Kidney (tissue), 14 donors: Measurements from ENCODE around the gene TUBB4A. TPM values are rescaled to one million over a fixed set of nuclear protein-coding genes. Genes with fewer than 3 reads are reported as not detected.

Experiments
- DNase-seq, 5 donors: peaks; one replicate each; pipeline ENCODE4 v3.0.0-alpha.2; 2013 to 2020
- FAIRE-seq: peaks from 2 replicates; lab custom pipeline; 2012; peaks lifted over from hg19 to GRCh38; lab: Jason Lieb, UNC
- H3K27ac ChIP-seq, 2 donors: one replicate each; pipeline ENCODE4 v1.7.0; 2013; ENCODE audit warnings: low read depth in 2 of 2, low read length in 2 of 2, inconsistent platforms in 1 of 2
- H3K27me3 ChIP-seq: one replicate; pipeline ENCODE4 v1.7.1; 2013; ENCODE audit warnings: low read length, inconsistent platforms; ENCODE audit not compliant: control insufficient read depth, insufficient read depth
- H3K36me3 ChIP-seq, 3 donors: one replicate each; pipeline versions ENCODE4 v1.7.0 to v1.7.1; 2013; ENCODE audit warnings: low read length in 3 of 3, control low read depth in 1 of 3, inconsistent platforms in 1 of 3; ENCODE audit not compliant: insufficient read depth in 3 of 3, control insufficient read depth in 2 of 3
- H3K4me1 ChIP-seq, 3 donors: one replicate each; pipeline versions ENCODE4 v1.7.0 to v1.7.1; 2013; ENCODE audit warnings: low read length in 3 of 3, inconsistent platforms in 1 of 3, low read depth in 1 of 3; ENCODE audit not compliant: control insufficient read depth in 2 of 3, insufficient read depth in 2 of 3
- H3K4me3 ChIP-seq, 3 donors: one replicate each; pipeline versions ENCODE4 v1.7.0 to v1.8.1; 2013; ENCODE audit warnings: low read length in 3 of 3, control low read depth in 1 of 3, inconsistent platforms in 1 of 3
- H3K9ac ChIP-seq, 3 donors: one replicate each; pipeline versions ENCODE4 v1.7.0 to v1.7.1; 2013; ENCODE audit warnings: low read length in 3 of 3, control low read depth in 1 of 3, inconsistent platforms in 1 of 3
- H3K9me3 ChIP-seq, 3 donors: one replicate each; pipeline versions ENCODE4 v1.7.0 to v1.7.1; 2013; ENCODE audit warnings: low read length in 3 of 3, control low read depth in 1 of 3, inconsistent platforms in 1 of 3; ENCODE audit not compliant: control insufficient read depth in 2 of 3, insufficient read depth in 1 of 3
- intact Hi-C: fragments of 100-400 bp; cut with DNase I; formaldehyde crosslinking; loops from one replicate; pipeline ENCODE4 v1.11.1; 2022
- polyA plus RNA-seq: library from polyadenylated mRNA; stranded (reverse); fragments of 350-450 nt; fragmentation: Illumina TruSeq; extraction: RNeasy Lipid Tissue Mini Kit (QIAGEN cat#74804); gene quantifications from one replicate; pipeline ENCODE4 v1.2.3, GENCODE V29; 2014; ENCODE audit warnings: low read depth, low replicate concordance; ENCODE audit not compliant: insufficient read depth
- total RNA-seq: library from RNA; stranded (reverse); fragmentation: NEBNext Ultra II Directional; extraction: Animal tissue kit (Norgen Biotek cat#: 25700); gene quantifications from one replicate; pipeline ENCODE4 v1.2.1, GENCODE V29; 2021
- TF ChIP-seq, protein P1 (sequence below): IDR thresholded peaks from 3 replicates; pipeline ENCODE4 v1.5.1; 2012; ENCODE audit warnings: mild to moderate bottlenecking, moderate library complexity, borderline replicate concordance; ENCODE audit not compliant: insufficient read depth; ENCODE audit errors: extremely low read depth
- donor health status: control.
- donor health status: control.
- donor health status: control.
- donor health status: control.
- donor health status: control.
- donor health status: DM: yes; HTN: yes; CAD: no.
- donor health status: Normal renal cell carcinoma (clear cell type).

TUBB4A gene
- total and polyA plus RNA-seq, 2 donors from 2014 or later = 4.4 to 11.3 TPM

DNA sequence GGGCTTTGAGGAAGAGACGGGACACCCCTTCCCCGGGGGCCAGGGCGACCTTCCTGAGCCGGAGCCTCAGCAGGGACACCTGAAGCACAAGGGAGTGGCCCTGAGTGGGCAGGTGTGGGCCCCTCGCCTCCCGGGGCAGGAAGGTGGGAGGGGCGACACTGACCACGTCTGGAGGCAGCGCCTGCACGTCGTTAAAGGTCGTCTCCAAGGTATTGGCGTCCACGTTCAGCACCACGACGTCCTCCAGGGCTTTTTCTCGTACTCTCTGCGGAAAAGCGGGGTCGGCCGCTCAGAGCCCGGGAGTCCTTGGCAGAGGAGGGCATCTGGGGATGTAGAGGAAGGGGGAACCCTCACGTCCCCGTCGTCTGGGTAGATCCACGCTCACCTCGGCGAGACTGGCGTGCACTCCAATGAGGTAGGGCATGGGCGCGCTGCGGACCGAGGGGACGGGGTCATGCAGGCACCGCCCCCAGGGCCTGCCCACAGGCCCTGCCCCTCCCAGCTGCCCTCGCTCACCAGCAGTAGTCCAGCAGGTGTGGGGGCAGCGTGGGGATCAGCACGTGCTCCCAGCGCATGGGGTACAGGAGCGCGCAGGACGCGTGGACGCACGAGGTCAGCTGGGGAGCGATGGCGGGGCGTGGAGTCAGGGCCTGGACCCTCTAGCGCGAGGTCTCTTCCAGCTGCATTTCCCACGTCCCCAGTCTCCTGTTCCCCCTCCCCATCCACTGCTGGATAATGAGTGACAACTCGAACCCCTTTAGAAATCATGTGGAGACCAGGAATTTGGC, 26.6 kb downstream of the TUBB4A start:
- no peaks in the 10 kb centered on the region for H3K36me3 ChIP-seq
- peak in 4 of 5 donors; percentile 38 to 81 (median 44) for DNase-seq
- H3K9ac ChIP-seq = no peak overlapping the region
- H3K4me1 ChIP-seq = peaks cover 0 to 4% (median 0%) of the 10 kb centered on the region in 3 donors
- no peak for FAIRE-seq
- intact Hi-C loops = no loop called here
- peaks cover 2% of the 10 kb centered on the region for H3K27me3 ChIP-seq
- no peak overlapping the region for H3K27ac ChIP-seq
- H3K9me3 ChIP-seq = no peaks in the 10 kb centered on the region
- TF ChIP-seq, protein P1, sequence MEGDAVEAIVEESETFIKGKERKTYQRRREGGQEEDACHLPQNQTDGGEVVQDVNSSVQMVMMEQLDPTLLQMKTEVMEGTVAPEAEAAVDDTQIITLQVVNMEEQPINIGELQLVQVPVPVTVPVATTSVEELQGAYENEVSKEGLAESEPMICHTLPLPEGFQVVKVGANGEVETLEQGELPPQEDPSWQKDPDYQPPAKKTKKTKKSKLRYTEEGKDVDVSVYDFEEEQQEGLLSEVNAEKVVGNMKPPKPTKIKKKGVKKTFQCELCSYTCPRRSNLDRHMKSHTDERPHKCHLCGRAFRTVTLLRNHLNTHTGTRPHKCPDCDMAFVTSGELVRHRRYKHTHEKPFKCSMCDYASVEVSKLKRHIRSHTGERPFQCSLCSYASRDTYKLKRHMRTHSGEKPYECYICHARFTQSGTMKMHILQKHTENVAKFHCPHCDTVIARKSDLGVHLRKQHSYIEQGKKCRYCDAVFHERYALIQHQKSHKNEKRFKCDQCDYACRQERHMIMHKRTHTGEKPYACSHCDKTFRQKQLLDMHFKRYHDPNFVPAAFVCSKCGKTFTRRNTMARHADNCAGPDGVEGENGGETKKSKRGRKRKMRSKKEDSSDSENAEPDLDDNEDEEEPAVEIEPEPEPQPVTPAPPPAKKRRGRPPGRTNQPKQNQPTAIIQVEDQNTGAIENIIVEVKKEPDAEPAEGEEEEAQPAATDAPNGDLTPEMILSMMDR = no peak
- H3K4me3 ChIP-seq = peak overlapping the region; percentile 20 to 52 (median 47)

DNA sequence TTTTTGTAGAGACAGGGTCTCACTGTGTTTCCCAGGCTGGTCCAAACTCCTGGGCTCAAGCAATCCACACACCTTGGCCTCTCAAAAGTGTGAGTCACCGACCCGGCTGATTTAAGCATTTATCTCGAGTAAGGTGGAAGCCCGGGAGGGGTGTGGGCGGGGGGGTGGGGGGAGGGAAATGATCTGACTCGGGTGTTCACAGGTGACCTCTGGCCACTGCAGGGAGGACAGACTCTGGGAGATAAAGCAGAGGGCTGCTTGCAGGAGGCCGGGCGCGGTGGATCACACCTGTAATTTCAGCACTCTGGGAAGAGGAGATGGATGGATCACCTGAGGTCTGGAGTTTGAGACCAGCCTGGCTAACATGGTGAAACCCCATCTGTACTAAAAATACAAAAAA, 28.5 kb downstream of the TUBB4A start:
- no peak overlapping the region for H3K9ac ChIP-seq
- TF ChIP-seq, protein P1 = no peak
- intact Hi-C loops = no loop called here
- no peaks in the 10 kb centered on the region for H3K36me3 ChIP-seq
- FAIRE-seq (no peak), DNase-seq (no peak)
- H3K4me1 ChIP-seq = peaks cover 0 to 4% (median 0%) of the 10 kb centered on the region in 3 donors
- H3K27me3 ChIP-seq = peaks cover 2% of the 10 kb centered on the region
- no peak overlapping the region for H3K27ac ChIP-seq
- no peaks in the 10 kb centered on the region for H3K9me3 ChIP-seq
- no peak overlapping the region for H3K4me3 ChIP-seq

DNA sequence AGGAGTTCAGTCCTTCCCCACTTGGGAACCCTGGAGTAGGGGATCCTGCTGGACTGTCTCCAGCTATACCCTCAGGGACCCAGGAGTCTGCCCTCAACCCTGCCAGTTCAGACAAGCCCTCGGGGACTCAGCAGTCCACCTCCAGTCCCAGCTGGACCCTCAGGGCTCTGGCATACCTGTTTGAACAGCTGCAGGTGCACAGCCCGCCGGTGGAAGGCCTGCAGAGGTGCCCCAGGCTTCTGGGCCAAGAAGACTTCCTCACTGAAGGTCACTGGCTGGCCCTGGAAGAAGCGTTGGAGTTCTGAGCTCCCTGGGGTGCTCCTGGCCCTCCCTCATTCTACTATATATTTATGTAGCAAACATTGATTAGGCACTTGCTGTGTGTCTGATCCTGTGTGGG, 29.4 kb downstream of the TUBB4A start:
- no peaks in the 10 kb centered on the region for H3K9me3 ChIP-seq
- H3K36me3 ChIP-seq = peaks cover 0 to 4% (median 0%) of the 10 kb centered on the region in 3 donors
- intact Hi-C loops = no loop called here
- TF ChIP-seq, protein P1 = no peak
- no peak overlapping the region for H3K4me3 ChIP-seq
- FAIRE-seq (no peak), DNase-seq (no peak)
- peaks cover 0 to 4% (median 0%) of the 10 kb centered on the region in 3 donors for H3K4me1 ChIP-seq
- H3K9ac ChIP-seq = no peak overlapping the region
- peaks cover 2% of the 10 kb centered on the region for H3K27me3 ChIP-seq
- no peak overlapping the region for H3K27ac ChIP-seq
